Fibroblast of mammary gland (primary cell): Measurements from ENCODE around the gene TARBP1.
A peak's percentile ranks its signal among the peaks of the same experiment; 100 is the strongest.

ENCODE experiments used
- DNase-seq: peaks from one replicate; pipeline ENCODE4 v3.0.0-alpha.2; 2010; ENCODE audit warnings: low read depth
- H3K4me3 ChIP-seq: 2 replicates; pipeline ENCODE4 v1.5.1; 2011; ENCODE audit warnings: low read depth, mild to moderate bottlenecking, low read length, moderate library complexity; ENCODE audit not compliant: control insufficient read depth
- CTCF ChIP-seq: conservative IDR thresholded peaks from 2 replicates; pipeline ENCODE4 v1.5.1; 2011; ENCODE audit warnings: low read depth, low read length, inconsistent platforms; ENCODE audit not compliant: control insufficient read depth, insufficient read depth

Gene TARBP1

GRCh38 chr1:234427950-234428646 lies 50.9 kb downstream of the TARBP1 start:
- no peak overlapping the region for H3K4me3 ChIP-seq
- no peak for TF ChIP-seq CTCF
- no peak for DNase-seq

- no peak for DNase-seq
- no peak overlapping the region for H3K4me3 ChIP-seq
- TF ChIP-seq CTCF = no peak
Observed at GRCh38 chr1:234413990-234414389, 65.0 kb downstream of the TARBP1 start.

GRCh38 chr1:234413485-234413884 lies 65.5 kb downstream of the TARBP1 start:
- no peak for TF ChIP-seq CTCF
- H3K4me3 ChIP-seq = no peak overlapping the region
- DNase-seq = no peak

GRCh38 chr1:234412830-234413229 lies 66.1 kb downstream of the TARBP1 start:
- no peak for TF ChIP-seq CTCF
- DNase-seq = no peak
- H3K4me3 ChIP-seq = no peak overlapping the region

- TF ChIP-seq CTCF = peak; percentile 12
- no peak overlapping the region for H3K4me3 ChIP-seq
- DNase-seq = no peak
Observed at GRCh38 chr1:234409328-234409727, 69.7 kb downstream of the TARBP1 start.

- no peak for TF ChIP-seq CTCF
- no peak overlapping the region for H3K4me3 ChIP-seq
- DNase-seq = no peak
Observed at GRCh38 chr1:234408757-234409156, 70.2 kb downstream of the TARBP1 start.

GRCh38 chr1:234406871-234407270 lies 72.1 kb downstream of the TARBP1 start:
- TF ChIP-seq CTCF = no peak
- DNase-seq = no peak
- H3K4me3 ChIP-seq = no peak overlapping the region
